VCaP (cell line): ENCODE results near the gene WDR19.
"Not testable (repeated sequence)": the region's sequence is repeated elsewhere in the genome, so short reads cannot be mapped to it uniquely, and the experiment has no call there.

ENCODE experiments used
- H3K27ac ChIP-seq: fragments of 450-650 bp; 2 replicates; pipeline ENCODE4 v1.5.1; 2017
- TF ChIP-seq, protein P1 (sequence below): fragments of 450-650 bp; conservative IDR thresholded peaks from 2 replicates; pipeline ENCODE4 v1.5.1; 2017; ENCODE audit warnings: mild to moderate bottlenecking, moderate library complexity

WDR19 gene

DNA sequence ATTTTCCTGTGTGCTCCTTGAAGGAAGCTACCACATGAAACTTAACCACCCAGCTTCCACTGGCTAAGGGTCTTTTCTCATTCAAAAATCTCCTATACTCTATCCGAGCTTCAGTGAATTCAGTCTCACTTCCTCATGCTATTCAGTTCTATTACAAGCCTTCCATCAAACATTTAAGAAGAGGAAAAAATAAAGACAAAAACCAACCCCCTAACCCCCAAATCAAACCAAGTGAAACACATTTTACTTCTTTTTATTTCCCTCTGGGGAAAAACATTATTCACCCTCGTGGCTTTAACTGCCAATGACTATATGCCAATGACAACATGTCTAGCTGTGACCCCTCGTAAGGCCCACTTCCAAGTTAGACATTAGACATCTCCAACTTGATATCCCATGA lies 16.2 kb upstream of the WDR19 start:
- H3K27ac ChIP-seq = no peak overlapping the region
- TF ChIP-seq, protein P1, sequence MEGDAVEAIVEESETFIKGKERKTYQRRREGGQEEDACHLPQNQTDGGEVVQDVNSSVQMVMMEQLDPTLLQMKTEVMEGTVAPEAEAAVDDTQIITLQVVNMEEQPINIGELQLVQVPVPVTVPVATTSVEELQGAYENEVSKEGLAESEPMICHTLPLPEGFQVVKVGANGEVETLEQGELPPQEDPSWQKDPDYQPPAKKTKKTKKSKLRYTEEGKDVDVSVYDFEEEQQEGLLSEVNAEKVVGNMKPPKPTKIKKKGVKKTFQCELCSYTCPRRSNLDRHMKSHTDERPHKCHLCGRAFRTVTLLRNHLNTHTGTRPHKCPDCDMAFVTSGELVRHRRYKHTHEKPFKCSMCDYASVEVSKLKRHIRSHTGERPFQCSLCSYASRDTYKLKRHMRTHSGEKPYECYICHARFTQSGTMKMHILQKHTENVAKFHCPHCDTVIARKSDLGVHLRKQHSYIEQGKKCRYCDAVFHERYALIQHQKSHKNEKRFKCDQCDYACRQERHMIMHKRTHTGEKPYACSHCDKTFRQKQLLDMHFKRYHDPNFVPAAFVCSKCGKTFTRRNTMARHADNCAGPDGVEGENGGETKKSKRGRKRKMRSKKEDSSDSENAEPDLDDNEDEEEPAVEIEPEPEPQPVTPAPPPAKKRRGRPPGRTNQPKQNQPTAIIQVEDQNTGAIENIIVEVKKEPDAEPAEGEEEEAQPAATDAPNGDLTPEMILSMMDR = no peak

DNA sequence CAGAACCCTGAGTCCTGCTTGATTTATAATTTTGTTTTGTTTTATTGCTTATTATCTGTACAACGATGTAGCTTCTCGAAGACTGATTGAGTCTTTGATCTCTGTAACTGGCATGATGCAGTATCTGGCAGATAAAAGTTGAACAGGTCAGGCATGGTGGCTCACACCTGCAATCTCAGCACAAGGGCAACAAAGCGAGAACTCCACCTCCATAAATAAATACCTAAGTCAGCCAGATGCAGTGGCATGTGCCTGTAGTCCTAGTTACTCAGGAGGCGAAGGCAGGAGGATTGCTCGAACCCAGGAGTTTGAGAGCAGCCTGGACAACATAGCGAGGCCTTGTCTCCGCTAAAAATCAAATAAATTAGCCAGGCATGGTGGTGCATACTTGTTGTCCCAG lies 15.7 kb upstream of the WDR19 start:
- TF ChIP-seq, protein P1 = no peak
- H3K27ac ChIP-seq = no peak overlapping the region

DNA sequence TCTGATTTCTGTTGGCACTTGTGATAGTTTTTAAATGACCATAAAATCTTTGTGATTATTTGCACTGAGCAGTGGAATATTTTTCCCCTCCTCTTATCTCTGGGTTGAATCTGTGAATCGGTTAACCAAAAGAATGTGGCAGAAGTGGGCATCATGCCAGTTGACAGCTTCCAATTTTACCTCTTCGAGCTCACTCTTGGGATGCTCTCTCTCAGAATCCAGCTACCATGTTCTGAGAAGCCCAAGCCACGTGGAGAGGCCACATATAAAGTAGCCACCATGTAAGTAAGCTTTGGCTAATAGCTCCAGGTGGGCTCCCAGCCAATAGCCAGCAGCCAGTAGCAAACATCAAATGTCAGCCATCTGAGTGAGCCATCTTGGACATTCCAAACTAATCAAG lies 12.9 kb upstream of the WDR19 start:
- TF ChIP-seq, protein P1 = no peak
- H3K27ac ChIP-seq = peak overlapping the region; percentile 63

DNA sequence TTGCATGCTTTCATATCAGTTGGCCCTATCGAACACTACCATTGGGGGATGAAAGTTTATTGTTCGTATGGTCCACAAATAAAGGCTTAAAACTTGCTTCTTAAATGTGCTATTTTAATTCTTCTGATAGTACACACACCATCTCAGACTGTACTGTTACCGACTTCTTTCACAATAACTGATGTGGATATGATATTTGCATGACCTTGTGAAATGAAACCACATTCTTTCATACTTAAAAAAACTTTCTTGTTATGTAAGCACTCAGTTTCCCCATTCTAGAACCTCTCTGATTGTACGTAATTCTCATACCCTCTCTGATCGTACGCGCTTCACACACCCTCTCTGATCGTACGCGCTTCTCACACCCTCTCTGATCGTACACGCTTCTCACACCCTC lies 12.0 kb upstream of the WDR19 start:
- H3K27ac ChIP-seq = peak overlapping the region; percentile 63
- TF ChIP-seq, protein P1 = no peak

DNA sequence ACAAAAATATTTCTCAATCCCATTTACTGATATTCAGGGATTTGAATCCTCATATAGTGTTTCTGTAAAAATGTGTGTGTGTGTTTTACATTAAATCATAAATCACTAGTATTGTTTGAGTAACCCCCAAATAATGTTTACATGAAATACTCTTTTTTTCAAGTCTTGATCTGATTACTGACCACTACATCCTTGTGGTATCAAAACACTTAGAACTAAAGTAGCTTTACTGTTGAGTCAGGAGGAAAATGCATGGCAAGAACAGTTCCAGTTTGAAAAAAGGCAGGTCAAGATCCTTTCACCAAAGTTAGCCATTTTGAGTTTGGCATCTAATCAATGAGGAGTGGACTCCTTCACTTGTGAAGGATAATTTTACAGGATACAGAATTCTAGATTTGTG lies 3.6 kb upstream of the WDR19 start:
- TF ChIP-seq, protein P1 = no peak
- H3K27ac ChIP-seq = no peak overlapping the region

DNA sequence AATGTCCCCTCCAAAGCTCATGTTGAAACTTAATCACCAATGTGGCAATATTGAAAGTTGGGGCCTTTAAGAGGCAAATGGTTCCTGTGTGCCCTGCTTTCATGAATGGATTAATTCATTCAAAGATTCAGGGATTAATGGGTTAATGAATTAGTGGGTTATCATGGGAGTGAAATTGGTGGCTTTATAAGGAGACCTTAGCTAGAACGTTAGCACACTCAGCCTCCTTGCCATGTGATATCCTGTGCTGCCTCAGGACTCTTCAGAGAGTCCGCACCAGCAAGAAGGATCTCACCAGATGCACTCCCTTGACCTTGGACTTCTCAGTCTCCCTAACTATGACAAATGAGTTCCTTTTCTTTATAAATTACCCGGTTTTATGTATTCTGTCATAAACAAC lies 2.6 kb upstream of the WDR19 start:
- TF ChIP-seq, protein P1 = no peak
- H3K27ac ChIP-seq = no peak overlapping the region

DNA sequence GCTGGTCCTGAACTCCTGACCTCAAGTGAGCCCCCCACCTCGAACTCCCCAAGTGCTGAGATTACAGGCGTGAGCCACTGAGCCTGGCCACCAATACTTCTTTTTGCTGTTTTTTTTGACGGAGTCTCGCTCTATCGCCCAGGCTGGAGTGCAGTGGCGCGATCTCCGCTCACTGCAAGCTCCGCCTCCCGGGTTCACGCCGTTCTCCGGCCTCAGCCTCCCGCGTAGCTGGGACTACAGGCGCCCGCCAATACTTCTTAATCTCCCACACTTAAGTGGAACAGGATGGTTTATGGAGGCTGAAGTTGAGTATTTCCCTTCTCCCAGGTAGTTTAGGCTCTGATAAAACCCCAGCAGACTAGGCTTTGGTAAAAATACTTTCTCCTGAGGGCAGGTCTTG lies 1.7 kb upstream of the WDR19 start:
- H3K27ac ChIP-seq = not testable (repeated sequence)

DNA sequence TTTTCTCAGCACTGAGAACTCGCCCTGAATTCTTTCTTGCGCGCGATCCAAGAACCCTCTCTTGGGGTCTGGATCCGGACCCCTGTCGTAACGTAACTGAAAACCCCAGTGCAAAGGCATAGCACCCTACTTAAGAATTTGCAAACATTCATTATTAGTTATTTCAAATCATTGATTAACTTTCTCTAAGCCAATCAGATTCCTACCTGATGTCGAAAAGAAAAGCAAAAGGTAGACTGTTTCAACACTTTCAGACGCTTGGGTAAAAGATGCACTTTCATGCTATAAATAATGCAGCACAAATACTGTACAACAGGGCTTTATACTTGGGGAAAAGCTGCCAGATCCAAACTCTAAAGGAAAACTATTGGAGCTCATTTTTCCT lies 817 bp upstream of the WDR19 start:
- peak overlapping the region; percentile 79 for H3K27ac ChIP-seq
- TF ChIP-seq, protein P1 = no peak
